ENCODE data around the gene ABTB2.

Gene ABTB2

DNA sequence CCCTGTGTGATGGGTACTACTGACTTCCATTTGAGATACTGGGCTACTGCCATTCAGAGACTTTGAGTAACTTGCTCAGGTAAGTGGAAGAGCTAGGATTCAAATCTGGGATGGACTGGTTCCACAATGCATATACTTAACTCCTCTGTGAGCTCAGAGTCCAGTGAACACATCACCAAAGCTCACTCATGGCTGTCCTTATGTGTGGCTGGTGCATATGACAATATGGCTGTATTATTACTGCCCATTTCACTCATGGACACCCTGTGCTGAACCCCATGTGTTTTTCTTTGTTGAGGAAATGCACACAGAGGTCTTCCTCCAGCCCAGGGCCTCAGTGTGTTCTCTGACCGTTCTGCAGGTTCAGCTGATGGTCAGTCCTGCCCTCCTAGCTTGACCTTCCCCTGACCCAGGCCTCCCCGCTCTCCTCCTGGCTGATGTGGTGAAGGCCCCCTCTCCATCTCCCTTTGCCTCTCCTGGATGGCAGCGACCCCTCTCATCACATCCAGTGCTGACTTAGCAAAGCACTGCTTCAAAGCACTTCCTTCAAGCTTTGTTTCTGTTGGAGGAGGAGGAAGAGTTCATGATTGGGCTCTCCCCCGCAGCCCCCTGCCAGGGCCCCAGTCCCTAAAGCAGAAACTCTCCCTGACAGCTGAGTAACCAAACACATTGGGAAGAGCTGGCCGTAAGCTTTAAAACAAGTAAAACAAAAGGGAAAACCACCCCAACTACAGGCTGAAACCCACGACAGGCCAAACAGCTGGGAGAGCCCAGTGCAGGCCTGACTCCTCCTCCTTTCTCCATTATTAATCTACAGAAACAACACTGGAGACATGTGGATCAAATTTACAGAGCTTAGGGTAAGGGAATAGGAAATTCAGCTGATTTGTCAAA, 151.2 kb downstream of the ABTB2 start:
- no peak for DNase-seq

- no peak for DNase-seq
These were observed 152.3 kb downstream of the ABTB2 start for GRCh38 chr11:34205326-34206035.

DNA sequence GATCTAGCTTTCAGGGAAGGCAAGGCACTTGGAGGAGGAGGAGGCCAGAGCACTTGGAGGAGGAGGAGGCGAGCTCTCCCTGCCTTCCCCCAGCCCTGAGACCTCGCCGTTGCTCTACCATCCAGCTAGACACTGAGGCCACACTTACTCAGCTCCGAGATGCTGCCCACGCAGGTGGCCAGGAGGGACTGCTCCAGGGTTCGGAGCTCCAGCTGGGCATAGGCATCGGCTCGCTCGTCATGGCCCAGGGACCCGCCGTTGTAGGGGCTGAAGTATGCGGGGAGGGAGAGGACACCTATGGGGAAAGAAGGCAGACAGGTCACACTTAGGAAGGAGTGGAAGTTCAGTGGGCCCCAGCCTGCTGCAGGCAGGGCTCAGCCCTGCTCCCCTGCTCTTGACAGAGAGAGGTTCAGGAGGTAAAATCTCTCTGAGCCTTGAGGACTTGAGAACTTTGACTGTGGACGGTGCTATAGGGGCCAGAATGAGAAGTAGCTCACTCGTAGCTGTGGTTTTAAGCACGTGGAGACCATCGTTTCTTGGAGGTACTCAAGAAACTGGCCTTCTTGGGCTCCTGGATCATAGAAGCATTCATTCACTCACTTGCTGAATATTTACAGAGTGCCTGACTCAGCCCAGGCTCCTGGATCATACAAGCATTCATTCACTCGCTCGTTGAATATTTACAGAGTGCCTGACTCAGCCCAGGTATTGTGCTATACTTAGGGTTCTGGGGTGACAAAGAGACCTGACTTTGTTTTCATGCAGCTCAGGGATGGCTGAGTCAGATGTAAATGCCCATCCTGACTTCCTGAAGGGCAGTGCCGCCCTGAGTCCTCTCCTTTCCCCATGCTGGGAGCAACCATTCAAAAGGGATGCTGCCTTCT, 153.2 kb downstream of the ABTB2 start:
- no peak for DNase-seq

- DNase-seq: no peak
These were observed 154.4 kb downstream of the ABTB2 start for GRCh38 chr11:34203377-34203871.

DNA sequence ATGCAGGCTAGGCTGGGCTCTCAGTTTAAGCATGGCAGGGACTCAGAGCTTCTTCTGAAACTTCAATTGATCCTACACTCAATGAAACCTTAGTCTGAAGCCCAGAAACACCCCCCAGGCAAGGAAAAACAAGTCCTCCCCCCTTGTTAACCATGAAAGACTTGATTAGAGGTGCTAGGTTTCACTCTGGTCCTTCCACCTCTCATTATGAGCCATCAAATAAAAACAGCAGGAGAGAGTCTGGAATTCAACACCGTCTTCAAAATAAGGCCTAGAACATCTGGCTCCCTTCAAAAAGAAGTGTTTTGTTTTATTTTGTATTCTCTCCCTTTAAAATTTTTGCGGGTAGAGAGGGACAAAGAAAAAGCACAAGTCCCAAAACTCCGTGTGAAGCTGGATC, 156.7 kb downstream of the ABTB2 start:
- DNase-seq: no peak

GRCh38 chr11:34199525-34199924, 158.3 kb downstream of the ABTB2 start:
- no peak for DNase-seq

GRCh38 chr11:34198523-34198922, 159.3 kb downstream of the ABTB2 start:
- DNase-seq: no peak

- DNase-seq: no peak
These were observed 160.6 kb downstream of the ABTB2 start for GRCh38 chr11:34197256-34197655.

GRCh38 chr11:34194576-34195335, 163.1 kb downstream of the ABTB2 start:
- no peak for DNase-seq

- no peak for DNase-seq
These were observed 165.1 kb downstream of the ABTB2 start for GRCh38 chr11:34192481-34193401.

- DNase-seq: no peak
These were observed 166.2 kb downstream of the ABTB2 start for GRCh38 chr11:34191578-34191977.

- DNase-seq: no peak
These were observed 167.3 kb downstream of the ABTB2 start for GRCh38 chr11:34190192-34191139.

- no peak for DNase-seq
These were observed 168.6 kb downstream of the ABTB2 start for GRCh38 chr11:34189191-34189590.

GRCh38 chr11:34188181-34188580, 169.6 kb downstream of the ABTB2 start:
- DNase-seq: no peak

DNA sequence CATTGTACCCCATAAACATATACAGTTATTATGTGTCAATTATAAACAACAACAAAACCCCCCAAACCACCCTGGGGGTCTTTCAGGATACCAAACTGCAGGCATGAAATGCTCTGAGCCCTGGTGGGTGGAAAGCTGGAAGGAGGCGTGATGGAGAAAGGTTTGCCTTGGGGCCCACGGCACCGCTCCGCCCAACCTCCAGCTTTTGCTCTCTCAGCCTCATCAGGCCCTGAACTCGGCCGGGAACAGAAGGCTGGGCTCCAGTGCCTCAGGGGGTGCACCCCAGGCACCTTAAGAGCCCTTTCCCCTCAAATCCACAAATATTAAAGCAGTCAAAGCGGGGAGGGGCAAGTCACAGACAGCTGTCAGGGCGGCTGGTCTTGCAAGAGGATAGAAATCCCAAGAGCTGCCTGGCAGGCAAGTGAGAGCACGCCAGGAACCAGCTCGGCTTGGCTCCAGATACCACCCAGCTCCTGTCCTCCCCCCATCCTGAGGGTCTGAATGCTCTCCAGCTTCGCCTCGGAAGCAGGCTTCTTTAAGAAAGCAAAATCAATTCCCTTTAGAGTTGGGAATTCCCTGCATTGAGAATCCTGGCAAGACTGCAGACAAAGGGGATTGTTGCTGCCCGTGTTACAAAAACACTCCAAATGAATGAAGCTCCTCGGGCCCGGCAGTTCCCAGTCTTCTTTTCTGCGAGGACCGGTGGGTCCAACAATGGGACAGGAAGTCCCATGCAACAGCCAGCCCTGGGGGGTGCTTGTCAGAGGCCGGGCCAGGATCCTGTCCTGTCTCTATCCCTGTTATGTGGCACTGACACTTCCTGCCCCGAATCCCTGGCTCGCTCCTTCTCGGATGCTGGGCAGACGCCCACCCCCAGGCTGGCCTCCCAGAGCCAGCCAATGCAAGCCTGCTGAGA, 171.6 kb downstream of the ABTB2 start:
- no peak for DNase-seq

- DNase-seq: no peak
These were observed 173.2 kb downstream of the ABTB2 start for GRCh38 chr11:34184505-34185015.

GRCh38 chr11:34183848-34184391, 173.9 kb downstream of the ABTB2 start:
- DNase-seq: no peak
